HAP-1 (cell line): ENCODE results near the gene ATXN7L1.

Source experiments
- DNase-seq, 2 experiments: peaks; one replicate each; pipeline ENCODE4 v3.0.0-alpha.2; 2016 to 2020; ENCODE audit warnings: low spot score in 2 of 2
- H3K27me3 ChIP-seq: fragments of 250-450 bp; sonication (Bioruptor Pico); 2 replicates; pipeline ENCODE4 v1.5.1; 2020; ENCODE audit warnings: low read depth, mild to moderate bottlenecking, moderate library complexity
- H3K36me3 ChIP-seq: fragments of 250-450 bp; sonication (Bioruptor Pico); replicated peaks from 2 replicates; pipeline ENCODE4 v1.5.1; 2020; ENCODE audit warnings: mild to moderate bottlenecking
- H3K4me1 ChIP-seq: fragments of 250-450 bp; sonication (Bioruptor Pico); 2 replicates; pipeline ENCODE4 v1.5.1; 2020; ENCODE audit warnings: mild to moderate bottlenecking
- H3K4me3 ChIP-seq: fragments of 250-450 bp; sonication (Bioruptor Pico); 2 replicates; pipeline ENCODE4 v1.5.1; 2020; ENCODE audit warnings: mild to moderate bottlenecking, moderate library complexity
- H3K9me3 ChIP-seq: fragments of 250-450 bp; sonication (Bioruptor Pico); 2 replicates; pipeline ENCODE4 v1.5.1; 2020; ENCODE audit warnings: mild to moderate bottlenecking, moderate library complexity
- in situ Hi-C: fragments of 300-500 bp; cut with MboI; formaldehyde crosslinking; loops from 3 replicates; pipeline ENCODE4 v1.14.3; 2020; ENCODE audit warnings: low sequenced_read_pairs, inconsistent platforms, mixed read lengths

The ATXN7L1 gene

DNA sequence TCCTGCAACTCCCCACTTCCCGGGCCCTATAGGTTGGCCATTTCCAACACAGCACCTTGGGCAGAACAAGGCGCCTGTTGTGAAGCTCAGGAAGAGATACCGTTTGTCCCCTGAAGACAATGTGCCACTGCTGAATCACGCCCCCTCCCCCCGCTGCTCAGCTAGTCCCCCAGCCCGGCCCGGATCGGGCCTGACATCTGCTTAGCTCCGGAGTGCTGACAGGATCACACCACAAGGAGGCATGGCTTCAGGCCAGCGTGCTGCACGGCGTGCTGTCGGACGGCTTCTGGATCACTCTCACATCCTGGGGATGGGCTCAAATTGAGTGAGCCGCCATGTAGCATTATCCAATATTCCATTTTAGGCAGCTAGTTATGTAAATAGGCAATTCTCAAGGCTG is 233.0 kb downstream of the ATXN7L1 start:
- no peaks in the 10 kb centered on the region for H3K9me3 ChIP-seq
- no peaks in the 10 kb centered on the region for H3K4me1 ChIP-seq
- DNase-seq = no peak
- no peaks in the 10 kb centered on the region for H3K27me3 ChIP-seq
- H3K36me3 ChIP-seq = no peaks in the 10 kb centered on the region
- no peak overlapping the region for H3K4me3 ChIP-seq
- in situ Hi-C loops = loop anchor here (25.0 kb wide), 1 partner anchor 394 kb away; no protein-coding TSS in a partner anchor

DNA sequence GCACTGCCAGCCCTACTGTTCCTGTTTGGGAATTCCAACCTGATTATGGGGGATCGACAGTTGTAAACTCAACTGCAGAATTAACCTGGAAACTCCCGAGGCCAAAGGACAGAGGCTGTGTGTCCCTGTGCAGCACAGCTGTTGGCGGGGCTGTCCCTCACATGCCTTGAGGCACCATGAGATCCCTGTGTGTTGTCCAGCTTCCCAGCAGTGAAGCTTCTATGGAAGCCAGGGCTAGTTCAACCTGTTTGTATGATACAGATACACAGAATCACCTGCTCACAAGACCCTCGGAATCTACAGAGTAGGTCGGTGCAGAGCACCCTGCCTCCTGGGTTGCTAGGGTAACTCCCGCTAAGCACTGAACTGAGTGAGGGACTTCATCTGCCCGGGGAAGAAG is 234.1 kb downstream of the ATXN7L1 start:
- Histone ChIP-seq H3K4me3 (no peak overlapping the region), H3K36me3 (no peaks in the 10 kb centered on the region; the same call in 1 of the 2 replicates), H3K9me3 (no peaks in the 10 kb centered on the region), H3K27me3 (no peaks in the 10 kb centered on the region), H3K4me1 (no peaks in the 10 kb centered on the region)
- in situ Hi-C loops = loop anchor here (25.0 kb wide), 1 partner anchor 395 kb away; no protein-coding TSS in a partner anchor
- no peak for DNase-seq

DNA sequence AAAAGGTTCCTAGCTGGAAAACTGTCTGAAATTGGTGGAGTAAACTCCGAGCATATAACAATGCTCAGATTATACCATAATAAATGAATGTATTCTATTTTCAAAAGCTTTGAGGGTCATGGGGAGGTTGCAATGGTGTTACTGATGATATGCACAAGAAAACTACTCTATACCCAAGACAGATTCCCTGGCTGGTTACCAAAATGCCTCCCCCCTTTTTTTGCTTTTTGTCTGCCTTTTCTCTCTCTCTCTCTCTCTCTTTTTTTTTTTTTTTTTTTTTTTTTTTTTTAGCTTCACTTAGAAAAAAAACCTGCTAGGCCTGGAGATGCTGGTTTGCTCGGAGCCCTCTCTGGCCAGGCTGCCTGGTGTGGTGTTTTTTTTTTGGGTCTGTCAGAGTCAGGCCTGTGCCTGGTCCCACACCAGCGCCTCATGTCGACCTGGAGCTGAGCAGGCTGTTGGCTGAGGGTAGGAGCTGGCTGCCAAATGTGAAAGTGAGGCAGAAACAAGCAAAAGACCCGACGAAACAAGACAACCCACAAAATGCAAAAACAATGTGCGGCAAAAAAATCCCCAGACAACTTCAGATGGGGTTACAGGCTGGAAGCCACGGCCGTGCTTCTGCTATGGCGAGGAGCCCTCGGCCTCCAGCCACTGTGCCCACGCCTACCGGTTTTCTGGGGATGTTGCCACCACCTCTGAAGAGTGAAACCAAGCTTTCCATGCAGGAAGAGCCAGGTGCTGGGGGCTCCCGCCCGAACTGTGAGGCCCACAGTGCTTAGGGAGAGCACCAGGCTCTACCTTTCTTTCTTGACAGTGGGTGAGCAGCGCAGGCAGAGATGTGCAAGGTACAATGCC is 235.2 kb downstream of the ATXN7L1 start:
- in situ Hi-C loops = loop anchor here (25.0 kb wide), 1 partner anchor 396 kb away; no protein-coding TSS in a partner anchor
- no peaks in the 10 kb centered on the region for H3K4me1 ChIP-seq
- H3K27me3 ChIP-seq = no peaks in the 10 kb centered on the region
- H3K9me3 ChIP-seq = no peaks in the 10 kb centered on the region
- no peak overlapping the region for H3K4me3 ChIP-seq
- H3K36me3 ChIP-seq = no peaks in the 10 kb centered on the region; the same call in 1 of the 2 replicates
- no peak for DNase-seq

DNA sequence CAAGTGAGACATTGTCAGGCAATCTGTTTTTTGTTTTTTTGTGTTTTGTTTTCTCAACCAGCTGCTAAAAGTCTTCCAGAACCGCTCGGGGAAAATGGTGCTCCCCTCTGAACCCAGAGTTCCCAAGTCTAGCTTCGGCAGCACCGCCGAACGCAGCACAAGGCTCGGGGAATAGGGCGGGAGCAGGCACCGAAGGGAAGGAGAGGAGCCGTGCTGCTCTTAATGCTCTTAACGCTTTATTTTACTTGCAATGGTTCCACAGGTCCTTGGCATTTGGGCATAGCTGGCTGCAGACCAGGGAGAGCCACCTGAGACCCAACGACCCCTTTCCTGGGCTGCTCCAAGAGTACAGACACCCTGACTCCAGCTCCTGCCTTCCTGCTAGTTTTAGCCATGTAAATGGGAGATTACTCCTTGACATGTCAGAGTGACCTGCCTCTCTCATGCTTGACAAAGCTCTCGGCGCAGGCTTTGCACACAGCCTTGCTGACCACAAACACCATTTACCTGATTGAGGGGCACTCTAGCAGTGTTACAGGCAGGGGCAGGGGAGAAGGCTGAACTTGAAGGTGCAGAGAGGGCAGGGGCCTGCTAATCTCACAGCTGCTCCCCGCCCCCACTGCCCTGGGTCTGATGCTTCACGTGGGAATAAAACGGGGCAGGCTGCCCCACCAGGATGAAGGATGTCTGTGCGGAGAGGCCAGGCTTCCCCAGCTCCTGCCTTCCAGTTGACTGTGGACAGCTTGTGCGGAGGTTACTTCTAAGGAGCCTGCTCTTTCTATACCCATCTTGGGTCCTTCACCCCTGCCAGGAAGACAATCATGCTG is 236.5 kb downstream of the ATXN7L1 start:
- H3K36me3 ChIP-seq = no peaks in the 10 kb centered on the region; the same call in 1 of the 2 replicates
- H3K9me3 ChIP-seq = no peaks in the 10 kb centered on the region
- no peak for DNase-seq
- in situ Hi-C loops = loop anchor here (25.0 kb wide), 1 partner anchor 397 kb away; no protein-coding TSS in a partner anchor
- no peak overlapping the region for H3K4me3 ChIP-seq
- no peaks in the 10 kb centered on the region for H3K27me3 ChIP-seq
- H3K4me1 ChIP-seq = no peaks in the 10 kb centered on the region

DNA sequence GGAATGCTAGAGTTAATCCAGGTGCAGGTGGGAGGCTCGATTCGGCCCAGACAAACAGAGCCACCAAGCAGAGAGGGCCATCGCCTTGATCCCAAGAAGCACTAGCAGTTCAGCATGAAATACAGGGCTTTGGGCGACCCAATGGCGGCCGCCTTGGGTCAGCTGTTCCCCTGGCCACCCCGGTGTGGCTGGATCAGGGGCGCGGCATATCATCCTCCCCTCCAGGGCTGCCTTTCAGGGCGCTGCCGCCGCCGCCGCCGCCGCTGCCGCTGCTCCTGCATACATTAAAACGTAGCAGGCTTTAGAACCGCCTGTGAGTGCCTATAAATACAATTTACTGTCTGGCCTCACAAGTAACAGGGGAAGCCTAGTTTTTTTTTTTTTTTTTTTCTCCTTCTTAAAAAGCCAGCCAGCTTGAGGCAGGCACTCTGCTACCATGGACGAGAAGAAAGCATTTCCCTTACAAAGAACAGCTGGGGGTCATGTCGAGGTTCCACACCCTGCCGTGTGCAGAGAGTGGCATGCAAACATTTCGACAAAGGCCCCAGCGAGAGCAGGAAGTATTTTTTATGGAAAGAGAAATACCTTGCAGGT is 237.4 kb downstream of the ATXN7L1 start:
- Histone ChIP-seq H3K4me3 (no peak overlapping the region), H3K4me1 (no peaks in the 10 kb centered on the region), H3K36me3 (no peaks in the 10 kb centered on the region; the same call in 1 of the 2 replicates), H3K9me3 (no peaks in the 10 kb centered on the region), H3K27me3 (no peaks in the 10 kb centered on the region)
- in situ Hi-C loops = loop anchor here (25.0 kb wide), 1 partner anchor 398 kb away; no protein-coding TSS in a partner anchor
- DNase-seq = no peak

DNA sequence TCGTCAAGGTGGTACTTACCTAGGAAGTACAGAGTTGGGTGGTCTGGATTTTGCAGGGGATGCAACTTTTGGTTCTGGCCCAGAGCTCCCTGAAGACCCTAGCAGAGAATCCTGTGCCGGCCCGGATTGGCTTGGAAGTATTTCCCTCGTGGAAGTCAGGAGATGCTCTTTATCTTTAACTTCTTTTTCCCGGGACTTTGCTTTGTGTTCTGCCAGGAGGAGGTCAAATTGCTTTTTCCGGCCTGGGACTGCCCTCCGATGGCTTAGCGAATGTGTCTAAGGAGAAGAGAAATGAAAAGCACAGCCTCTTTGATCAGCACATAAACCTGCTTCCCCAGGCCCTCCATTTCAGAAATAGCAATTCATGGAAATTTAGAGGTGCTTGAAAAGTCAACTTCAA is 238.1 kb downstream of the ATXN7L1 start:
- no peaks in the 10 kb centered on the region for H3K9me3 ChIP-seq
- H3K27me3 ChIP-seq = no peaks in the 10 kb centered on the region
- in situ Hi-C loops = loop anchor here (25.0 kb wide), 1 partner anchor 399 kb away; no protein-coding TSS in a partner anchor
- no peak for DNase-seq
- H3K4me1 ChIP-seq = no peaks in the 10 kb centered on the region
- H3K4me3 ChIP-seq = no peak overlapping the region
- no peaks in the 10 kb centered on the region; the same call in 1 of the 2 replicates for H3K36me3 ChIP-seq

DNA sequence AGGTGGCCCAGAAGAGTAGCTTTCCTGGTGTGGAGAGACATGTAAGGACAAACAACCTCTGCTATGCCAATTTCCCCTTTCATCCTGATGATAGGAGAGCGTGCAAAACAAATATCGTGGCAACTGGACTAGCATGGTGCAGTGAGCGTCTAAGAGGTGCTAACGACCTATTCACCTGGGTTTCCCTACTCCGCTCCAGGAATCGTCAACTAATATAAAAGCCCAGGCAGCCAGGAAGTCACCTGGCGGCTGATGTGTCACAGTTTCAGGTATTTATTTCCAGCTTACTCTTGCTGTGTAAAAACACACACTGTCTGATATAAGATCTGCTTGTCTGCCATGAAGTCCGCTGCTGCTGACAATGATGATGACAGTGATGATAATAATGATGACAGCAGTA is 238.6 kb downstream of the ATXN7L1 start:
- in situ Hi-C loops = loop anchor here (25.0 kb wide), 1 partner anchor 400 kb away; no protein-coding TSS in a partner anchor
- Histone ChIP-seq H3K27me3 (no peaks in the 10 kb centered on the region), H3K4me3 (no peak overlapping the region), H3K4me1 (no peaks in the 10 kb centered on the region), H3K36me3 (no peaks in the 10 kb centered on the region; the same call in 1 of the 2 replicates), H3K9me3 (no peaks in the 10 kb centered on the region)
- DNase-seq = no peak

DNA sequence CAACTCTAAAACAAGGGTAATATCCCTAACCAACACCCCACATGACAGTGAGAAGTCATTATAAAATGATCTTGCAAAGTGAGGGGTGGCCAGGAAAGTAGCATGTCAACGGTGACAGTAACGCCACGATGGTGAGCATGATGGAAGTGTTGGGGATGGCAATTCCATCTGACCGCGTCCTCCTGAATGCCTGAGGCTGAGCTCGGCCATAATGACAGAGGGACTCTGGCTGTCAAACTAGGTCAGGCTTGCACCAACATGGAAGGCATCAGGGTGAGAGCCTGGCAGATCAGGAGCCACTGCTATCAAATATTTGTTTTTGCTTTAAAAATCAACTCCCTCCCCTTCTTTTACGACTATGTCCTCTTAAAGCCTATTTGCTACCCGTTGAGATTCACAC is 239.4 kb downstream of the ATXN7L1 start:
- Histone ChIP-seq H3K36me3 (no peaks in the 10 kb centered on the region; the same call in 1 of the 2 replicates), H3K9me3 (no peaks in the 10 kb centered on the region), H3K27me3 (no peaks in the 10 kb centered on the region), H3K4me3 (no peak overlapping the region), H3K4me1 (no peaks in the 10 kb centered on the region)
- DNase-seq = no peak
- in situ Hi-C loops = loop anchor here (25.0 kb wide), 1 partner anchor 400 kb away; no protein-coding TSS in a partner anchor

DNA sequence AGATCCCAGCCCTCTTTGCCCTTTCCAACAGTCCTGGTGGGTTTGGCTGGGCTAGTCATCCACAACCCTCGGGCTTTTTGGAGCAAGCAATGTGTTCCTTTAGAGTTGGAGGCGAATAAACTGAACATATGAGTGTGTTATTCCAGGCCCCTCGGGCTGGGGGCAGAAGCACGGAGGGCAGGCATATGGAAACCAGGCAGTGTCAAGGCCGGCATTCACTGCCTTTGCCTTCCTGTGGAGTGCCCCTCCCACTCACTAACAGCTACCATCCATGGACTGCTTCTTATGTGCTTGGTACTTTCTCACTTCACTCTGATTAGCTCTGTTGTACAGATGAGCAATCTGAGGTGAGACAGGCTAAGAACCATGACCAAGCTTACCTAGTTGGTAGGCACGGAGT is 241.2 kb downstream of the ATXN7L1 start:
- no peak for DNase-seq
- in situ Hi-C loops = loop anchor here (25.0 kb wide), 1 partner anchor 402 kb away; no protein-coding TSS in a partner anchor
- no peaks in the 10 kb centered on the region for H3K27me3 ChIP-seq
- no peak overlapping the region for H3K4me3 ChIP-seq
- no peaks in the 10 kb centered on the region for H3K4me1 ChIP-seq
- no peaks in the 10 kb centered on the region; the same call in 1 of the 2 replicates for H3K36me3 ChIP-seq
- no peaks in the 10 kb centered on the region for H3K9me3 ChIP-seq

DNA sequence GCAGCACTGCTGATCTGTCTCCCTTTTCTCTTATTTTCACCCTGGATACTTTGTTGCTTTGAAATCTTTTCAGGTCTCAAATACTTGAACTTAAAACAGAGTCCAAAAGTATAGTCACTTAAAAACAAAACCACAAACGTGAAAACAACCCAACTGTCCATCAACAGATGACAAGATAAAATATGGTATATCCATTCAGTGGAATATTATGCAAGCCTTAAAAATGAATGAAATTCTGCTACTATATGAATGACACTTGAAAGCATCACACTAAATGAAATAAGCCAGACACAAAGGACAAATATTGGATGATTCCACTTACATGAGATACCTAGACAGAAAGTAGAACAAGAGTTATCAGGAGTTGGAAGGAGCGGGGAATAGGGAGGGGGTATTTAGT is 250.4 kb downstream of the ATXN7L1 start:
- Histone ChIP-seq H3K36me3 (no peaks in the 10 kb centered on the region), H3K27me3 (no peaks in the 10 kb centered on the region), H3K4me3 (no peak overlapping the region), H3K9me3 (peaks cover 4% of the 10 kb centered on the region; the same call in 1 of the 2 replicates), H3K4me1 (no peaks in the 10 kb centered on the region)
- in situ Hi-C loops = loop anchor here (25.0 kb wide), 1 partner anchor 411 kb away; no protein-coding TSS in a partner anchor
- DNase-seq = no peak

DNA sequence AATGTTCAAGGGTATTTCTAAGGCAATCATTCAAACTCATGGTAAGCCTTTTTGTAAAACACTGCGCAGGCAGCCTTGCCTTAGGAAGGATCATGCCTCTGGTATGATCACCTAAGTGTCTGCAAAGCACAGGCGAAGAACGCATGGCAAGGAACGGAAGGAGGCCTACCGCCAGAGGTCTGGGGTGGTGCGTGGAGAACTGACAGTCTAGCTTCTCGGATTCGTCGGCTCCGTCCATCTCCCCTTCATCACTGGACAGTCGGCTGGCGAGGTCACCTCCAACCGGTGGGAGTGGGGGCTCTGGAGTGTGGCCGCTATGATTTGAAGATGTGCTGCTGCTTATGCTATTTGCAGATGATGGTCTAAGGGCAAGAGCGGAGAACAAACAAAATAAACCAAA is 252.5 kb downstream of the ATXN7L1 start:
- H3K27me3 ChIP-seq = no peaks in the 10 kb centered on the region
- H3K4me1 ChIP-seq = no peaks in the 10 kb centered on the region
- H3K36me3 ChIP-seq = no peaks in the 10 kb centered on the region
- DNase-seq = no peak
- H3K4me3 ChIP-seq = no peak overlapping the region
- in situ Hi-C loops = no loop called here
- H3K9me3 ChIP-seq = peaks cover 4% of the 10 kb centered on the region; the same call in 1 of the 2 replicates

DNA sequence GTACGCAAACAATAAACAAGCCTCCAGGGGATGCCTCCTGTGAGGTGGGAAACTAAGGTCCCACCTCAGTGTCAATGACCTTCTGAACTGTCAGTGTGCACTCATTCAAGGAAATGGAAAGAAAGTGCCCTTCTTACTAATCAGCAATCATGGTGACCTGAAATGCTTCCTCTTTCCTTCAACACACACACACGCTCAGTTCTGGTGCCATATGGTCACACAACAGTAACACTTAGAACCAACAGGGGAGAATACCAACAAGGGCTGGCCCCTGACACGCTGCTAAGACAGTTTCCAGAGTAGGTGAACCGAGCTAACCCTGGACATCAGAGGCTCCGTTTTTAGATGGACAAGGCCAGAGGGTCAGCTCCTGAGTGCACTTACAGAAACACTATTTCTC is 253.0 kb downstream of the ATXN7L1 start:
- DNase-seq = no peak
- in situ Hi-C loops = no loop called here
- no peaks in the 10 kb centered on the region for H3K36me3 ChIP-seq
- no peaks in the 10 kb centered on the region for H3K27me3 ChIP-seq
- no peaks in the 10 kb centered on the region for H3K4me1 ChIP-seq
- peaks cover 4% of the 10 kb centered on the region; the same call in 1 of the 2 replicates for H3K9me3 ChIP-seq
- H3K4me3 ChIP-seq = no peak overlapping the region

DNA sequence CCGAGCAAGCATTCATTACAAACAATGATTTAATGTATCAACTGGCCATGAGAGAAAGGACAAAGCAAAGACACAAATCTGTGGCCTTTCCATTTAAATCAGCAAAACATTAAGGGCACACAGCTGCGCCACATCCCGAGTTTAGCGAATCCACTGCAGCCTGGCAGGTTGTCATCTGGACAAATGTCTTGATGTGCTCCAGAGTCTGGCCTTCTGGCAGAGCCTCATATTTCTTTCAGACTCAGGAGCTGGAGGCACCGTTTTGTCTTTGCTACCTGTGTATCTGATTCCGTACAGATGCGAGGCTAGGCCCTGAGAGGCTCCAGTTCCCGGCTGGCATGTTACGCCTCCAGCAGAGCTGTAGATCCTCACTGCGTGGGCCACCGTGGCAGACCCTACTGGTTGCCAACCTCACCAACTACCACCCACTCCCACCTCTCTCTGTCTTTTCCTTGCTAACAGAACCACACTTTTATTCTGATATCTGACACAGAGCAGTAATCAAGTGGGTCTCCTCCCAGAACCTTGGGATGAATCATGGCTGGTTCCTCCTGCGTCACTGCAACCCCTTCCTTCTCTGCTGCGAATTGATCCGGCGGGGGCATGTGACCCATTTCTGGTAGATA is 254.2 kb downstream of the ATXN7L1 start:
- no peak overlapping the region for H3K4me3 ChIP-seq
- no peak for DNase-seq
- no peaks in the 10 kb centered on the region for H3K36me3 ChIP-seq
- H3K4me1 ChIP-seq = no peaks in the 10 kb centered on the region
- H3K27me3 ChIP-seq = no peaks in the 10 kb centered on the region
- H3K9me3 ChIP-seq = peaks cover 4% of the 10 kb centered on the region; the same call in 1 of the 2 replicates
- in situ Hi-C loops = no loop called here
